OCI-LY1 (cell line): Measurements from ENCODE around the gene SZT2.

Experiments
- H2AFZ ChIP-seq: fragments of 200-600 bp; sonication (generic), shearing (Covaris generic); 2 replicates; pipeline ENCODE4 v1.6.0; 2014; ENCODE audit warnings: antibody characterized with exemption, mild to moderate bottlenecking, low read length
- H3F3A ChIP-seq: fragments of 200-600 bp; sonication (generic), shearing (Covaris generic); 2 replicates; pipeline ENCODE4 v1.6.0; 2014; ENCODE audit warnings: mild to moderate bottlenecking, antibody characterized with exemption, low read length, moderate library complexity; ENCODE audit not compliant: insufficient read depth
- H3K27ac ChIP-seq: fragments of 200-600 bp; sonication (generic); 2 replicates; pipeline ENCODE4 v1.5.1; 2014; ENCODE audit warnings: low read length, mixed run types, mild to moderate bottlenecking, low read depth; ENCODE audit not compliant: poor library complexity, severe bottlenecking
- H3K27me3 ChIP-seq: fragments of 200-600 bp; sonication (generic); 2 replicates; pipeline ENCODE4 v1.6.0; 2014; ENCODE audit warnings: antibody characterized with exemption, mild to moderate bottlenecking, low read length, moderate library complexity; ENCODE audit not compliant: insufficient read depth
- H3K36me3 ChIP-seq: fragments of 200-600 bp; sonication (generic); 2 replicates; pipeline ENCODE4 v1.6.1; 2014; ENCODE audit warnings: mild to moderate bottlenecking, antibody characterized with exemption, low read length, moderate library complexity, mixed read lengths; ENCODE audit not compliant: insufficient read depth
- H3K4me1 ChIP-seq: fragments of 200-600 bp; sonication (generic); 2 replicates; pipeline ENCODE4 v1.5.1; 2014; ENCODE audit warnings: mild to moderate bottlenecking, low read length, moderate library complexity; ENCODE audit not compliant: insufficient read depth, severe bottlenecking
- H3K4me2 ChIP-seq: fragments of 200-600 bp; sonication (generic), shearing (Covaris generic); 2 replicates; pipeline ENCODE4 v1.6.1; 2014; ENCODE audit warnings: low read length
- H3K4me3 ChIP-seq: fragments of 200-600 bp; sonication (generic); 2 replicates; pipeline ENCODE4 v1.5.1; 2014; ENCODE audit warnings: low read length, low read depth, mild to moderate bottlenecking, mixed read lengths; ENCODE audit not compliant: poor library complexity, severe bottlenecking
- H3K79me2 ChIP-seq: fragments of 200-600 bp; shearing (Covaris generic); 2 replicates; pipeline ENCODE4 v1.6.1; 2016; ENCODE audit warnings: mixed run types, low read length, mixed read lengths; ENCODE audit not compliant: insufficient read depth
- H3K9ac ChIP-seq: fragments of 200-600 bp; sonication (generic), shearing (Covaris generic); 2 replicates; pipeline ENCODE4 v1.6.1; 2014; ENCODE audit warnings: mild to moderate bottlenecking, low read length, mixed read lengths
- H3K9me2 ChIP-seq: fragments of 200-600 bp; sonication (generic), shearing (Covaris generic); 2 replicates; pipeline ENCODE4 v1.6.1; 2014; ENCODE audit warnings: low read depth, mild to moderate bottlenecking, low read length, mixed read lengths
- H3K9me3 ChIP-seq: fragments of 200-600 bp; shearing (Covaris generic); 2 replicates; pipeline ENCODE4 v1.6.1; 2014; ENCODE audit warnings: low read length, mixed read lengths
- H4K20me1 ChIP-seq: fragments of 200-600 bp; sonication (generic), shearing (Covaris generic); 2 replicates; pipeline ENCODE4 v1.6.0; 2016; ENCODE audit warnings: mild to moderate bottlenecking, low read length; ENCODE audit not compliant: insufficient read depth
- CTCF ChIP-seq: fragments of 200-600 bp; sonication (generic), shearing (Covaris generic); IDR thresholded peaks from 2 replicates; pipeline ENCODE4 v1.5.1; 2017; ENCODE audit warnings: mild to moderate bottlenecking, antibody characterized with exemption, low read length, moderate library complexity, mixed read lengths
- EZH2 ChIP-seq: fragments of 200-600 bp; sonication (generic), shearing (Covaris generic); IDR thresholded peaks from 2 replicates; pipeline ENCODE4 v1.8.0; 2017; ENCODE audit warnings: borderline replicate concordance, mixed run types, mild to moderate bottlenecking, antibody characterized with exemption, low read length, moderate library complexity, mixed read lengths

The SZT2 gene

DNA sequence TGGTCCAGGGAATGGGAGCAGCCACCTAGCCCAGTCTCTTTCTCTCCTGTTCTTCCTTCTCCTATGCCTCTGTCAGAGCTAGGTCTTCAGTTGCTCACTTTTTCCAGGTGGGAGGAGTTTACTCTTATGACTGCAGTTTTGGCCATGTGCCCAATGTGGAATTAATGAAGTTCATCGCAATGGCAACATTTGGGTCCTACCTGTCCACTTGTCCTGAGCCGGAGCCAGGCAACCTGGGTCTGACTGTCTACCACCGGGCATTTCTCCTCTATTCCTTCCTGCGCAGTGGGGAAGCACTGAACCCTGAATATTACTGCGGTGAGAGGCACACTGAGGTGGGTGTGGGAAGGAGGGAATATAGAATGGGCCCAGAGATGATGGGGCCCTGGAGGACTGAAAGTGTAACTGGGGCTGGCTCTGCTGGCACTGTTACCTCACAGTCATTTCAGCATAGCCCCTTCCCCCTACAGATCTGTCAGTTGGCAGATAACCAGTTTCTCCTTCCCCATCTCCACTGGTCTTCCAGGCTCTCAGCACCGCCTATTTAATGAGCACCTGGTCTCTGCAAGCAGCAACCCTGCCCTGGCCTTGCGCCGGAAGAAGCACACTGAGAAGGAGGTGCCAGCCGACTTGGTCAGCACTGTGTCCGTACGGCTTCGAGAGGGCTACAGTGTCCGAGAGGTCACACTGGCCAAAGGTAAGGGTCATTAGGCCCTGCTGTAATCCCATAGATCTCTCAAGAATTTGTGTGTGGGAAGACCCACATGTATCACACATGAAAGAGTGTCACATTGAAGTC, 30.1 kb downstream of the SZT2 start:
- Histone ChIP-seq H3K4me2 (no peak overlapping the region), H3K79me2 (no peaks in the 10 kb centered on the region), H4K20me1 (no peaks in the 10 kb centered on the region), H3K4me3 (no peak overlapping the region), H3F3A (no peaks in the 10 kb centered on the region), H3K36me3 (peaks cover 66% of the 10 kb centered on the region), H3K9me2 (no peaks in the 10 kb centered on the region), H2AFZ (no peak overlapping the region), H3K9ac (no peak overlapping the region), H3K4me1 (no peaks in the 10 kb centered on the region), H3K9me3 (no peaks in the 10 kb centered on the region), H3K27me3 (no peaks in the 10 kb centered on the region), H3K27ac (no peak overlapping the region)
- TF ChIP-seq CTCF = no peak
- TF ChIP-seq EZH2 = no peak

DNA sequence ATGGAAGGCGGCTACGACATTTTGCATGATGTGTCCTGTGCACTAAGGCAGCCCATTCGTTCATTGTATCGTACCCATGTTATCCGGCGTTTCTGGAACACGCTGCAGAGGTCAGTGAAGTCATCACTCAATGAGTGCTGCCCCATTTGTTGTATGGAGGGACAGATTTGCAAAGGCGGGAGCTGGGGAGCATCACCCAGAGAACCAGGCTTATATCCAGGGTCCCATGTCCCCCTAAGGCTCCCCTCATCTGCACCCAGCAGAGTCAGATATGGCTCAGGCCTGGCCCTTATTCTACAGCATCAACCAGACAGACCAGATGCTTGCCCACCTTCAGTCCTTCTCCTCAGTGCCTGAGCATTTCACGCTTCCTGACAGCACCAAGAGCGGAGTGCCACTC, 31.2 kb downstream of the SZT2 start:
- H3K36me3 ChIP-seq = peaks cover 76% of the 10 kb centered on the region

DNA sequence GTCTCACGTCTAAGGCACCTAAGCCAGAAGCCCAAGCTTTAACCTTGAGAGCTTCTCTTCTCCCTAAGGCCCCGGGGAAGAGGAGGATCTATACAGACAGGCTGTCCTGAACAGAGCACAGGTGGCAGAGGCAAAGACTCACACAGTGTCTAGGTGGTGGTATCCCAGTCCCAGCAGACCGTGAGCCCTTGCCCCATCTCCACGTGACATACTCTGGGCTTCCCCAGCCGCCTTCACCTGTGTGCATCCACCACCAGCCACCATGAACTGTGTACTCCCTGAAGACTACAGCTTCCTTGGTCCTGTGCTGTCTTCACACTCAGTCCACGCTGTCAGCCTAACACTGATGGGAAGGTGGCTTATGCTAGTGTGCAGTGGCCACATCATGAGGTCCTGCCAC, 31.7 kb downstream of the SZT2 start:
- no peaks in the 10 kb centered on the region for H3K9me2 ChIP-seq
- H3K9me3 ChIP-seq = no peaks in the 10 kb centered on the region
- H3K27me3 ChIP-seq = no peaks in the 10 kb centered on the region
- H3K9ac ChIP-seq = no peak overlapping the region
- no peak overlapping the region for H3K27ac ChIP-seq
- no peaks in the 10 kb centered on the region for H3K79me2 ChIP-seq
- H2AFZ ChIP-seq = no peak overlapping the region
- no peaks in the 10 kb centered on the region for H3F3A ChIP-seq
- no peak for TF ChIP-seq CTCF
- TF ChIP-seq EZH2 = no peak
- H3K4me2 ChIP-seq = no peak overlapping the region
- H3K4me3 ChIP-seq = no peak overlapping the region
- no peaks in the 10 kb centered on the region for H3K4me1 ChIP-seq
- peaks cover 79% of the 10 kb centered on the region for H3K36me3 ChIP-seq
- H4K20me1 ChIP-seq = no peaks in the 10 kb centered on the region

More for the DNA sequence above, 31.2 kb downstream of the SZT2 start:
- Histone ChIP-seq H3K4me2 (no peak overlapping the region), H4K20me1 (no peaks in the 10 kb centered on the region), H3K9ac (no peak overlapping the region), H3K27ac (no peak overlapping the region), H3K9me3 (no peaks in the 10 kb centered on the region), H2AFZ (no peak overlapping the region), H3K79me2 (no peaks in the 10 kb centered on the region), H3K4me1 (no peaks in the 10 kb centered on the region), H3K27me3 (no peaks in the 10 kb centered on the region), H3K9me2 (no peaks in the 10 kb centered on the region), H3F3A (no peaks in the 10 kb centered on the region), H3K4me3 (no peak overlapping the region)
- no peak for TF ChIP-seq EZH2
- TF ChIP-seq CTCF = no peak
